ENCODE measurements around the gene GPATCH4.
"Not testable (repeated sequence)": the region's sequence is repeated elsewhere in the genome, so short reads cannot be mapped to it uniquely, and the experiment has no call there.

The GPATCH4 gene

DNA sequence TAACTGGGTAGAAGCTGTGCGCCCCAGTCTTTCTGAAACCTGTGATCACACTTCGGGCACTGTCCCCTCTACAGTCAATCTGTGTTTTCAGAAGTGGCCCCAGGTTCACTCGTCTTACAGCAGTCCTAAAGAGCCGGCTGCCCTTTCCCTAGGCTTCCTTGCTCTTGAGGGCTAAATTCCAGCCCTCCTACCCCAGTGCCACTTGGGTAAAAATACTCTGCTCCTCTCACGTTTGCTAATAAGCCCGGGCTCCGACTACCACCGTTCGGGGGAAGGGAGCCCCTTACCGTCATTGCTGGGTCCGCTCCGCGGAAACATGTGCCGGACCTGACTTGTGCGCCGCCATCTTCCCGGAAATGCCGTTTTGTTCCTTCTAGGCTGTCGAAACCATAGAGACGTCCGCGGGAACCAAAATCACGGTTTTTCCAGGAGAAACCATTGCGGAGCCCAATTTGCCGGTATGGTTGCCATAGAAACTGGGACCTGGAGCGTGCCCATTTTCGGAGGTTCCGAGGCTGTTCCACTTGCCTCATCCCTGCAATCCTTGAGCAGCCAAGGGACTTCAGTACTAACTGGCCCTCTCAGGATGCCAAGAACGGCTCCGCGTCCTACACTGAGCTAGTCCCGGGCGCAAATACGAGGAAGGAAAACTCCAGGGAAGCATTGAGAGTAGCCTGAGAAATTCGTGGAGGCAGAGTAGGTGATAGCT is at the start of gene GPATCH4:
Gene GPATCH4, minus strand, starts transcription at position 358 of the 709 bp plus-strand sequence.
- peak; percentile 86 for DNase-seq

- DNase-seq, result no peak
These were observed 47.7 kb upstream of the GPATCH4 start for GRCh38 chr1:156648951-156649350.

- DNase-seq, result no peak
These were observed 47.2 kb upstream of the GPATCH4 start for GRCh38 chr1:156648496-156648895.

DNA sequence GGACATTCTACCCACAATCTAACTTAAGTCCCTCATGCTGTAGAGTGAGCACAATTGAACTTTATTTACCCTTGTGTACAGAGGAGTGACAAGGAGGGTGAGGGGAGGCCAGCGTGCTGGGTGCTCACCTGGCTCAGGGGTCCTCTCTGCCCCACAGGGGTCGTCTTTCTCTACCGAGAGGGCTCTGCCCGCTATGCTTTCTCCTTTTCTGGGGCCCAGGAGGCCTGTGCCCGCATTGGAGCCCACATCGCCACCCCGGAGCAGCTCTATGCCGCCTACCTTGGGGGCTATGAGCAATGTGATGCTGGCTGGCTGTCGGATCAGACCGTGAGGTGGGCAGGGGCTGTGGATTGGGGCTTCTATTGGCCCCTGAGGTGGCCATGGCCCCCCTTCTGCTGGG is 46.1 kb upstream of the GPATCH4 start:
- DNase-seq, result no peak

- DNase-seq, result no peak
These were observed 45.5 kb upstream of the GPATCH4 start for GRCh38 chr1:156646738-156647211.

DNA sequence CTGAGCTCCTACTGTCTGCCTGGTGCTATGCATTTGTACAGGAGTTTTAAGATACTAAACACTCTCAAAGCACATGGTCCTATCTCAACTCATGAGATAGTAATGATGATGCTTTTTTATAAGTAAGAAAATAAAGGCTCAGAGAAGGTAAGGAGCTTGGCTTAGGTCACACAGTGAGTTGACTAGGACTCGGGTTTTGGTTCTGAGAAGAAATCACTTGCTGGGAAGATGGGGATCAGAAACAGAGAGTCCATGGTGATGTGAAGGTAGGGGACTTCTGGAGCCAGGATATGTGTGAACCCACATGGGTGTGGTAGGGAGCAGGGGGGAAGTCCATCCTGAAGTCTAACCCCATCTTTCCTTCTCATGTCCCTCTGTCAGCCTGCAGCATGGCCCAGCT is 44.4 kb upstream of the GPATCH4 start:
- no peak for DNase-seq

DNA sequence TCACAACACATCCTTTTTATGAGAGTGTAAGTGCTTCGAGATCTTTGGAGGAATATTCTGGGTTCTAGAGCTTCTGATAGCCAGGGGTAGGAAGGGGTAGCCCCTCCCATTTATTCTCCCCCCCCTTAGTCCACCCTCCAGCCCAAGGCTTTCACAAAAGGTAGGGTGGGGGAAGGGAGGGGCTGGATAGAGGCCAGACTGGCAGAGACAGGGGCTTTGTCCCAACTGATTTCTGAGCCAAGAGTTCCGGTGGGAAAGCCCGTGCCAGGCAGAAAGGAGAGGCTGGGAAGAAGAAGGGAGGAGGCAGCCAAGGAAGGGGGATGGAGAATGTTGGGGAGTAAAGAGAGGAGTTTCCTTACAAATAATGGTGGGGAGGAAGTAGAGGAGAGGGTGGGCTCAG is 43.8 kb upstream of the GPATCH4 start:
- no peak for DNase-seq

GRCh38 chr1:156644640-156645039 is 43.4 kb upstream of the GPATCH4 start:
- DNase-seq, result no peak

- no peak for DNase-seq
These were observed 42.9 kb upstream of the GPATCH4 start for GRCh38 chr1:156644146-156644545.

GRCh38 chr1:156643778-156644092 is 42.5 kb upstream of the GPATCH4 start:
- no peak for DNase-seq

GRCh38 chr1:156643049-156643777 is 41.9 kb upstream of the GPATCH4 start:
- no peak for DNase-seq

- DNase-seq, result no peak
These were observed 41.2 kb upstream of the GPATCH4 start for GRCh38 chr1:156642265-156643048.

GRCh38 chr1:156641761-156642264 is 40.5 kb upstream of the GPATCH4 start, which contains the start of gene BCAN:
Gene BCAN (plus strand): TSS chr1:156642117. CDS start chr1:156646055, 3,938 bp downstream.
- DNase-seq, result no peak

DNA sequence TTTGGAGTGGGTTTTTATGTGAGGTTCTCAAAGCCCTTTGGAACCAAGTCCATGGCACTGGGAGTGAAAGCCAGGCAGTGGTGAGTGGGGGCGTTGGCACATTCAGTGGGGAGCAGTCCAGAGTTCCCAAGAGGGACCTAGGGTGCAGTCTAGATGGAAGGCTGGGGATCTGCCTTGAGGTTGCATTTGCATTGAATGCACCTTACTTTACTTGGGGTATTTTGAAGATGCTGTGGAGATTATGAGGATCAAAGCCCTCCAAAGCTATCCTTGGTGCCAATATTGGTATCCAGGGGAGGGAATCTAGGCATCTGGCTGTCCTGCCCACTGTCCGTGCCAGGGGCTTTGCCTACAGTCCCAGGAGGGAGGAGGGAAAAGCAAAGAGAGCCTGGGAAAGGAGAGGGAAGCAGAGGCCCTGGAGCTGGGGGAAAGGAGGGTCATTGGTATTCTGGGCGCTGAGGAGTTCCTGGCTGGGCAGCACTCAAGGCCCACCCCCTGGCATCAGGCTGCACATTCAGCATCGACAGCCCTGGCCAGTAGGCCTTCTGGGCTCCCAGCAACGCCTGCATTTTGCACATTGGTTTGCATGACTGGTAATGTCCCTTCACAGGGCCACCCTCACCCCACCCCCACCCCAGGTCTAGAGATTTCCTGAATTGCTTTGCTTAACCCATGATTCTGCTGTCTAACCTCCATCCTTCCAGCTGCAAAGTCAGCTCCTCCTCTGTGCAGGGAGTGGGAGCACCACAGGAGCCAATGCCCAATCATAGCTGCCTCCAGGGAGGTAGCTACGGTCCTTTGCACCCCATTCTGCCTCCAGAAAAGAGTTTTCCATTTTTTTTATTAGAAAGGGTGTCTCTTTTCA is 39.8 kb upstream of the GPATCH4 start:
- DNase-seq, result no peak

DNA sequence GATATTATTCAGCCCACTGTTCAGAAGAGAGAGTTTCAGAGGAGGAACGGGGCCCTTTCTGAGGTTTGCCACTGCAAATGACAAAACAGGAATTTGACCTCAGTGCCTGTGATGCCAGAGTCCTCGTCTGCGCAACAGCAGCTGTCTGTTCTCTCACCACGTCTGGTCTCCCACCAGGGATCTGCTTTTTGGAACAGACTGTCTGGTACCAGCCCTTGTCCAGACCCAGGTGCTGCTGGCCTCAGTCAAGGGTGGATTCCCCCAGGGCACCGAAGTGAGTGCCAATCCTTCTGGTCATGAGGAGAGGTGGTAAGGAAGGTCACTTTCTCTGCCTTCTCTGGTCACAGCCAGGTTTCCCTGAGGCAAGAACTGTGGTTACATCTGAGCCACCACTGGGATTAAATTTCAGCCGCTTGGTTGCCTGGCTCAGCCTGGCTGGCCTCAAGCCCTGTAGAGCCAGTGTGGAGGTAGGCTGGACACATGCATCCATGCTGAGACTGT is 38.4 kb upstream of the GPATCH4 start:
- DNase-seq, result no peak

- DNase-seq, result no peak
These were observed 37.1 kb upstream of the GPATCH4 start for GRCh38 chr1:156638189-156638985.

DNA sequence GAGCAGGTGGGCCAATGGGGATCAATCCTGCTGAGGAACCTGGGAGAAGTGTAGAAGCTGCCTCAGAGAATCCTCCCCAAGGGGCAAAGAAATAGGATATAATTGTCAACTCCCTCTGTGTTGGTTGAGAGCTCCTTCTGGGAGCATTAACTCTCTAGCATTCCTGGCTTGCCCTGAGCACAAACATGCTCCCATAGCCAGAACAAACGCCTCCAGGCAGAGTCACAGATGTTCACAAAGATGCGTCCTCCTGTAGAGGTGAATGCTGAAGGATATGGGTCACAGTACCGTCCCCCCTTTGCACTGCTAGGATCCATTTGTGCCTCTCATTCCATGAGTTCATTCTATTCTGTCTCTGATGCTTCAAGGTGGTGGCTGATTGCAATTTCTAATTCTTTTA is 31.1 kb upstream of the GPATCH4 start:
- no peak for DNase-seq

- DNase-seq, result not testable (repeated sequence)
These were observed 29.9 kb upstream of the GPATCH4 start for GRCh38 chr1:156631152-156631551.

DNA sequence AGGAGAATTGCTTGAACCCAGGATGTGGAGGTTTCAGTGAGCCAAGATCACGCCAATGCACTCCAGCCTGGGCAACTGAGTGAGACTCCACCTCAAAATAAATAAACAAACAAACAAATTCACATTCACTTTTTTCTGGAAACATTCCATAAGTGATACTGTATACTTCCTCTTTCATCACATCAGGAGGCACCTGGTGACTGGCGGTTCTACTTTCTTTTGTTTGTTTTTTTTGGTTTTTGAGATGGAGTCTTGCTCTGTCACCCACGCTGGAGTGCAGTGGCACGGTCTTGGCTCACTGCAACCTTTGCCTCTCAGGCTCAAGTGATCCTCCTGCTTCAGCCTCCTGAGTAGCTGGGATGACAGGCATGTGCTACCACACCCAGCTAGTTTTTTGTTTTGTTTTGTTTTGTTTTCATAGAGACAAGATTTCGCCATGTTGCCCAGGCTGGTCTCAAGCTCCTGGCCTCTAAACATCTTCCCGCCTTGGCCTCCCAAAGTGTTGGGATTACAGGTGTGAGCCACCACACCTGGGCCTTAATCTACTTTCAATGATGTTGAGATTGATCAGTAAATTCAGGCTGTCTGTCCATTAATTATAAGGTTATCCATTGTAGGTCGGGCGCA is 28.7 kb upstream of the GPATCH4 start:
- DNase-seq, result no peak

- no peak for DNase-seq
These were observed 26.1 kb upstream of the GPATCH4 start for GRCh38 chr1:156627313-156627880.

DNA sequence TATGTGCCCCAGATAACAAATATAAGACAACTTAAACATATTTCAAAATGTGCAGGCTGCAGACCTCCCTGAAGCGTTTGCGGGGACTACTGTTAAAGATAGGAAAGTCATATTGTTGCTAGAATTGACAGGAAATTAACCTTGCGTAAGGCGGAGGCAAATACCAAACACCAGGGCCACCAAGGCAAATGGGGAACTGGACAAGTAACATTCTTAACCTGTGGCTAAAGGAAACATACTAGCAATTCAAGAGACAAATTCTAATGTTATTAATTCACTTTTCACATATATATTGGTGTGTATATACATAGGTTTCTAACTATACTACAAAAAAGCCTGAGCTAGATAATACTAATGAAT is 24.8 kb upstream of the GPATCH4 start:
- DNase-seq, result no peak

All from kidney glomerular epithelial cell (primary cell).